DND-41 (cell line): ENCODE results near the gene RELT.

Experiments used
- EZH2 ChIP-seq: IDR thresholded peaks from 3 replicates; pipeline ENCODE4 v1.6.1; 2012; ENCODE audit warnings: borderline replicate concordance, low read depth, mild to moderate bottlenecking, moderate library complexity, low read length, inconsistent platforms; ENCODE audit not compliant: severe bottlenecking
- TF ChIP-seq, protein P1 (sequence below): IDR thresholded peaks from 2 replicates; pipeline ENCODE4 v1.5.1; 2012; ENCODE audit warnings: borderline replicate concordance, low read length, moderate library complexity, mild to moderate bottlenecking; ENCODE audit not compliant: poor library complexity, severe bottlenecking; ENCODE audit errors: extremely low read depth

DNA sequence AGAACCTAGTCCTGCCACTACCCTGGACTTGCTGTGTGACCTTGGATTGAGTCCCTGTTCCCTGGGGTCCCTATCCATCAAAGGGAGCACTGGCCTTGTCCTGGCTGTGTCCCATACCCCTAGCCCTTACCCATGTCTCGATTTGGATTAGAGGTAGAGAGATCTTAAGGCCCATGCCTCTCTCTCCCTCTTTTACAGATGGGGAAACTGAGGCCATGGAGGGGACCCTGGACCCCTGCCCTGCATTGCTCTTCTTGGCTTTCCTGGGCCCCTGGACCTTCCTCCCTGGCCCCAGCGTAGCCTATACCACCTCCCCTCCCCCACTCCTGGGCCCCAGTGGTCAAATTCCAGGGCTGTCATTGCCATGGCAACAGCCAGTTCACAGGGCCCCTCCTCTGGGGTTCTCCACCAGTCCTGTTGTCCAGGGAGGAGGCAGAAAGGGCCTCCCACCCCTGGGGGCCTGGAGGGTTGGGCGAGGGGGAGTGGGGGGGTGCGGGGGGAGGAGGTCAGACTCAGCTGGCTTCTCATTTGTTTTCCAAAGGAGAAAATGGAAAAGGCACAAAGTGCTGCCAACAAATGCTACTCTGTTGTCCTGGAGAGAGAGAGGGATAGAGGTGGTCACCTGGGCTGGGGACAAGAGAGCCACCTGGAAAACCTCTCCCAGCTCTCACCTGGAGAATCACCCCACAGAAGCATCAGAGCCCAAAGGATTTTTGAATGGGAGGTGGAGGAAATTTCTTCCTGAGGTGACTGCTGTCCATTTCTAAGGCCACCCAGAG, 44.9 kb upstream of the RELT start:
- TF ChIP-seq, protein P1, sequence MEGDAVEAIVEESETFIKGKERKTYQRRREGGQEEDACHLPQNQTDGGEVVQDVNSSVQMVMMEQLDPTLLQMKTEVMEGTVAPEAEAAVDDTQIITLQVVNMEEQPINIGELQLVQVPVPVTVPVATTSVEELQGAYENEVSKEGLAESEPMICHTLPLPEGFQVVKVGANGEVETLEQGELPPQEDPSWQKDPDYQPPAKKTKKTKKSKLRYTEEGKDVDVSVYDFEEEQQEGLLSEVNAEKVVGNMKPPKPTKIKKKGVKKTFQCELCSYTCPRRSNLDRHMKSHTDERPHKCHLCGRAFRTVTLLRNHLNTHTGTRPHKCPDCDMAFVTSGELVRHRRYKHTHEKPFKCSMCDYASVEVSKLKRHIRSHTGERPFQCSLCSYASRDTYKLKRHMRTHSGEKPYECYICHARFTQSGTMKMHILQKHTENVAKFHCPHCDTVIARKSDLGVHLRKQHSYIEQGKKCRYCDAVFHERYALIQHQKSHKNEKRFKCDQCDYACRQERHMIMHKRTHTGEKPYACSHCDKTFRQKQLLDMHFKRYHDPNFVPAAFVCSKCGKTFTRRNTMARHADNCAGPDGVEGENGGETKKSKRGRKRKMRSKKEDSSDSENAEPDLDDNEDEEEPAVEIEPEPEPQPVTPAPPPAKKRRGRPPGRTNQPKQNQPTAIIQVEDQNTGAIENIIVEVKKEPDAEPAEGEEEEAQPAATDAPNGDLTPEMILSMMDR = no peak
- TF ChIP-seq EZH2 = no peak
